ENCODE measurements around the gene SVBP.

GRCh38 chr1:42817976-42818375 is 779 bp upstream of the SVBP start:
- no peak for TF ChIP-seq CTCF (IDR thresholded peaks at IDR 0.05; ENCODE audit: insufficient read depth, low read length, poor library complexity, severe bottlenecking)
- TF ChIP-seq EZH2phosphoT487 (conservative IDR thresholded peaks at IDR 0.05; ENCODE audit: low read length) = no peak

All from SU-DHL-6 (cell line).